HepG2 (cell line): Measurements from ENCODE around the gene WFDC1. TPM values are rescaled to one million over a fixed set of nuclear protein-coding genes. Genes with fewer than 3 reads are reported as not detected.

Source experiments
- FOXP4 ChIP-seq: sonication (generic); formaldehyde crosslinking; IDR thresholded peaks from 2 replicates; pipeline ENCODE4 v1.4.0; 2020; ENCODE audit warnings: missing genetic modification reagents
- REPIN1 ChIP-seq: sonication (generic); formaldehyde crosslinking; IDR thresholded peaks from 2 replicates; pipeline ENCODE4 v1.8.0; 2022; ENCODE audit warnings: missing genetic modification reagents, low read depth, mild to moderate bottlenecking, borderline replicate concordance
- SIN3B ChIP-seq: fragments of 150-350 bp; IDR thresholded peaks from 2 replicates; pipeline ENCODE4 v1.6.1; 2014; ENCODE audit warnings: low read length
- SOX5 ChIP-seq: IDR thresholded peaks from 2 replicates; pipeline ENCODE4 v1.6.1; 2016; ENCODE audit warnings: borderline replicate concordance
- ZBTB40 ChIP-seq, 2 experiments: fragments of 450-650 bp in 1 of 2; sonication (generic) in 1 of 2; formaldehyde crosslinking in 1 of 2; IDR thresholded peaks; 2 replicates each; pipeline versions ENCODE4 v1.6.1 to v1.8.0; 2016 to 2022; ENCODE audit warnings: antibody characterized with exemption in 1 of 2, mild to moderate bottlenecking in 1 of 2, missing genetic modification reagents in 1 of 2
- ZFP82 ChIP-seq: sonication (generic); formaldehyde crosslinking; IDR thresholded peaks from 2 replicates; pipeline ENCODE4 v1.5.1; 2020; ENCODE audit warnings: mild to moderate bottlenecking, missing genetic modification reagents, borderline replicate concordance
- ZNF143 ChIP-seq: sonication (generic); formaldehyde crosslinking; IDR thresholded peaks from 2 replicates; pipeline ENCODE4 v1.4.0; 2020; ENCODE audit warnings: missing genetic modification reagents
- ZNF253 ChIP-seq: sonication (generic); formaldehyde crosslinking; IDR thresholded peaks from 2 replicates; pipeline ENCODE4 v1.8.0; 2022; ENCODE audit warnings: mild to moderate bottlenecking, missing genetic modification reagents, borderline replicate concordance
- ZNF3 ChIP-seq: IDR thresholded peaks from 2 replicates; pipeline ENCODE4 v1.7.0; 2017; ENCODE audit warnings: inconsistent platforms
- ZNF382 ChIP-seq: sonication (generic); formaldehyde crosslinking; IDR thresholded peaks from 2 replicates; pipeline ENCODE4 v1.5.0; 2020; ENCODE audit warnings: missing genetic modification reagents, mild to moderate bottlenecking, borderline replicate concordance
- ZNF850 ChIP-seq: sonication (generic); formaldehyde crosslinking; conservative IDR thresholded peaks from 2 replicates; pipeline ENCODE4 v1.9.0; 2021; ENCODE audit warnings: mild to moderate bottlenecking, missing genetic modification reagents
- polyA plus RNA-seq, 8 experiments: library from polyadenylated mRNA; depleted of rRNA in 3 of 8; stranded (reverse) in 7 of 8; unstranded in 1 of 8; fragments of >200 nt; fragmentation: Illumina TruSeq in 4 of 8; extraction: Trizol in 4 of 8; gene quantifications; 2 replicates each; pipeline versions ENCODE4 v1.2.1 to v1.2.3, GENCODE V29; 2011 to 2016; ENCODE audit warnings: low read depth in 4 of 8, missing spikeins in 1 of 8, mixed read lengths in 1 of 8; ENCODE audit not compliant: insufficient read depth in 1 of 8
- total RNA-seq, 5 experiments: library from RNA; depleted of rRNA; stranded (reverse); fragments of >200 nt; fragmentation: Illumina TruSeq; extraction: Trizol; gene quantifications; 2 replicates each; pipeline ENCODE4 v1.2.3, GENCODE V29; 2016; ENCODE audit warnings: low read depth in 1 of 5
- TF ChIP-seq, protein P1 (sequence below): IDR thresholded peaks from 2 replicates; pipeline ENCODE4 v1.4.0; 2020; ENCODE audit warnings: mild to moderate bottlenecking, missing genetic modification reagents
- TF ChIP-seq, protein P2 (sequence below): sonication (generic); formaldehyde crosslinking; IDR thresholded peaks from 2 replicates; pipeline ENCODE4 v1.5.1; 2020; ENCODE audit warnings: mild to moderate bottlenecking, missing genetic modification reagents, moderate library complexity

WFDC1 gene
- total and polyA plus RNA-seq, 2 of the 13 experiments (the other 11 are each of a cell fraction or from before 2014, with no cell fraction given) = not detected

DNA sequence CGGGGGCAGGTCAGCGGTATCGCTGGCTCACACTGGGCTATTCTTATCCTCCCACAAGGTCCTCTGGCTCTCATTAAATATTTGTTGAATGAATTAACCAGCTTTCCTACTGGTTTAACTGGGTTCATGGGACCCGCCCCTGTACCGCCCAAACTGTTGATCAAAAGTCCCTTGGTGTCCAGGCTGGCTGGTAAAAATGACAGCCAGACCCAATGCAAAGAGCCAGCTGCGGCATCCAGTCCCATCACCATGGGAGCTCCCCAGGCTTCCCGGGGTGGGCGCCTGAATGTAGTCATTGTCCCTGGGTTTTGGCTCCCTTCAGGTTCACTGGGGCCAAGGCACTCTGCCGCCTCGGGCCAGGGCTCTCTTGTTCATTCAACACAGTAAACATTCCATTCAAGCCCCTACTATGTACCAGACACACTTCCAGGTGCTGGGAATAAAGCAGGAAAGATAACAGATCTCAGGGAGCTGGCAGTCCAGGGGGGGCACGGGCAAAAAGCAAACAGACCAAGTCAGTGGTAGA, 62.0 kb downstream of the WFDC1 start (continued):
- TF ChIP-seq, protein P1, sequence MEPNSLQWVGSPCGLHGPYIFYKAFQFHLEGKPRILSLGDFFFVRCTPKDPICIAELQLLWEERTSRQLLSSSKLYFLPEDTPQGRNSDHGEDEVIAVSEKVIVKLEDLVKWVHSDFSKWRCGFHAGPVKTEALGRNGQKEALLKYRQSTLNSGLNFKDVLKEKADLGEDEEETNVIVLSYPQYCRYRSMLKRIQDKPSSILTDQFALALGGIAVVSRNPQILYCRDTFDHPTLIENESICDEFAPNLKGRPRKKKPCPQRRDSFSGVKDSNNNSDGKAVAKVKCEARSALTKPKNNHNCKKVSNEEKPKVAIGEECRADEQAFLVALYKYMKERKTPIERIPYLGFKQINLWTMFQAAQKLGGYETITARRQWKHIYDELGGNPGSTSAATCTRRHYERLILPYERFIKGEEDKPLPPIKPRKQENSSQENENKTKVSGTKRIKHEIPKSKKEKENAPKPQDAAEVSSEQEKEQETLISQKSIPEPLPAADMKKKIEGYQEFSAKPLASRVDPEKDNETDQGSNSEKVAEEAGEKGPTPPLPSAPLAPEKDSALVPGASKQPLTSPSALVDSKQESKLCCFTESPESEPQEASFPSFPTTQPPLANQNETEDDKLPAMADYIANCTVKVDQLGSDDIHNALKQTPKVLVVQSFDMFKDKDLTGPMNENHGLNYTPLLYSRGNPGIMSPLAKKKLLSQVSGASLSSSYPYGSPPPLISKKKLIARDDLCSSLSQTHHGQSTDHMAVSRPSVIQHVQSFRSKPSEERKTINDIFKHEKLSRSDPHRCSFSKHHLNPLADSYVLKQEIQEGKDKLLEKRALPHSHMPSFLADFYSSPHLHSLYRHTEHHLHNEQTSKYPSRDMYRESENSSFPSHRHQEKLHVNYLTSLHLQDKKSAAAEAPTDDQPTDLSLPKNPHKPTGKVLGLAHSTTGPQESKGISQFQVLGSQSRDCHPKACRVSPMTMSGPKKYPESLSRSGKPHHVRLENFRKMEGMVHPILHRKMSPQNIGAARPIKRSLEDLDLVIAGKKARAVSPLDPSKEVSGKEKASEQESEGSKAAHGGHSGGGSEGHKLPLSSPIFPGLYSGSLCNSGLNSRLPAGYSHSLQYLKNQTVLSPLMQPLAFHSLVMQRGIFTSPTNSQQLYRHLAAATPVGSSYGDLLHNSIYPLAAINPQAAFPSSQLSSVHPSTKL (CRISPR knock-in tag) = peak; percentile 11; the same call in 1 of the 2 replicates
- TF ChIP-seq FOXP4 = peak; percentile 77
- TF ChIP-seq SOX5 = peak; percentile 69
- TF ChIP-seq, protein P2, sequence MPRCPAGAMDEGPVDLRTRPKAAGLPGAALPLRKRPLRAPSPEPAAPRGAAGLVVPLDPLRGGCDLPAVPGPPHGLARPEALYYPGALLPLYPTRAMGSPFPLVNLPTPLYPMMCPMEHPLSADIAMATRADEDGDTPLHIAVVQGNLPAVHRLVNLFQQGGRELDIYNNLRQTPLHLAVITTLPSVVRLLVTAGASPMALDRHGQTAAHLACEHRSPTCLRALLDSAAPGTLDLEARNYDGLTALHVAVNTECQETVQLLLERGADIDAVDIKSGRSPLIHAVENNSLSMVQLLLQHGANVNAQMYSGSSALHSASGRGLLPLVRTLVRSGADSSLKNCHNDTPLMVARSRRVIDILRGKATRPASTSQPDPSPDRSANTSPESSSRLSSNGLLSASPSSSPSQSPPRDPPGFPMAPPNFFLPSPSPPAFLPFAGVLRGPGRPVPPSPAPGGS (CRISPR knock-in tag) = no peak
- no peak for TF ChIP-seq ZFP82 (CRISPR knock-in tag)
- no peak for TF ChIP-seq ZNF3 (CRISPR knock-in tag)
- TF ChIP-seq REPIN1 = no peak
- TF ChIP-seq ZNF850 (CRISPR knock-in tag) = no peak
- no peak for TF ChIP-seq ZBTB40 (IDR thresholded peaks at IDR 0.05)
- no peak for TF ChIP-seq ZBTB40 (CRISPR knock-in tag; IDR thresholded peaks at IDR 0.05)
- no peak for TF ChIP-seq SIN3B
- TF ChIP-seq ZNF382 (CRISPR knock-in tag) = no peak
- TF ChIP-seq ZNF253 (CRISPR knock-in tag) = no peak
- TF ChIP-seq ZNF143 (CRISPR knock-in tag) = 0 out of 2 replicates have a peak, but pooled peaks have one; percentile 27
